Epithelial cell of proximal tubule (primary cell): ENCODE data around the gene HOXA5. TPM values are rescaled to one million over a fixed set of nuclear protein-coding genes. Genes with fewer than 3 reads are reported as not detected.

Experiments
- DNase-seq: peaks from one replicate; pipeline ENCODE4 v3.0.0-alpha.2; 2011; ENCODE audit warnings: low read depth
- H3K4me3 ChIP-seq: 2 replicates; pipeline ENCODE4 v1.5.1; 2011; ENCODE audit warnings: low read depth, mild to moderate bottlenecking, low read length
- total RNA-seq: library from RNA; depleted of rRNA; stranded (reverse); fragments of >200 nt; gene quantifications from 2 replicates; pipeline ENCODE4 v1.2.3, GENCODE V29; 2015
- TF ChIP-seq, protein P1 (sequence below): conservative IDR thresholded peaks from 2 replicates; pipeline ENCODE4 v1.5.1; 2012; ENCODE audit warnings: low read depth, mild to moderate bottlenecking, low read length

The HOXA5 gene
- total RNA-seq, 1 donor from 2014 or later = 47.6 TPM

DNA sequence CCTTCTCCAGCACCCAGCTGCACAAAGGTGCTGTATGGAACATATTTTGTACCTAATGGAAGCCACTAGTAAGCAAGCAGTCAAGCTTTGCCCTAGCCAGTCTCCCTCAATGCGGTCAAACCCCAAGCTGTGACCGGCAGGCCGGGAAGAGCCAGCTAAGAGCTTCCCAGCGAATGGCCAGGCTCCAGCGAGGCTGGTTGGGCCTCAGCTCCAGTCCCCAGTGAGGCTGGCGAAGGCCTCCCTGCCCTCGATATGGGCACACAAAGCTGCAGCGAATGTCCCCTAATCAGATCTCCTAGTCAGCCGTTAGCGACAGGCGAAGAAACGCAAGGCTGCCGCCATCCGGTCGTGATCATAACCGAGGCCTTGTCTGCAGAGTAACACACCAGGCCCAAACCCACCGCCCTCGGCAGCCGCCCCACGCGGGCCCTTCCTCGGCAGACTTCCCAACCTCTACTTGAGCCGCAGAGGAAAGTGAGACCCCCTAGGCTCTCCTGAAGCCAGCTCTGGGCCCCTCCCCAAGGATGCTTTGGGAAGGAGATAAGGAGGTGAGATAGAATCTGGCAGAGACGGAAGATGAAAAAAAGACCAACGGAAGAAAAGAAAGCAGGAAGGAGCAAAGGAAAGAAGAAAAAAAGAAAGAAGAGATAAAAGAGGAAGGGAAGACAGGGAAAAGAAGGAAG lies 24.9 kb upstream of the HOXA5 start:
- peak overlapping the region; percentile 74 for H3K4me3 ChIP-seq
- TF ChIP-seq, protein P1, sequence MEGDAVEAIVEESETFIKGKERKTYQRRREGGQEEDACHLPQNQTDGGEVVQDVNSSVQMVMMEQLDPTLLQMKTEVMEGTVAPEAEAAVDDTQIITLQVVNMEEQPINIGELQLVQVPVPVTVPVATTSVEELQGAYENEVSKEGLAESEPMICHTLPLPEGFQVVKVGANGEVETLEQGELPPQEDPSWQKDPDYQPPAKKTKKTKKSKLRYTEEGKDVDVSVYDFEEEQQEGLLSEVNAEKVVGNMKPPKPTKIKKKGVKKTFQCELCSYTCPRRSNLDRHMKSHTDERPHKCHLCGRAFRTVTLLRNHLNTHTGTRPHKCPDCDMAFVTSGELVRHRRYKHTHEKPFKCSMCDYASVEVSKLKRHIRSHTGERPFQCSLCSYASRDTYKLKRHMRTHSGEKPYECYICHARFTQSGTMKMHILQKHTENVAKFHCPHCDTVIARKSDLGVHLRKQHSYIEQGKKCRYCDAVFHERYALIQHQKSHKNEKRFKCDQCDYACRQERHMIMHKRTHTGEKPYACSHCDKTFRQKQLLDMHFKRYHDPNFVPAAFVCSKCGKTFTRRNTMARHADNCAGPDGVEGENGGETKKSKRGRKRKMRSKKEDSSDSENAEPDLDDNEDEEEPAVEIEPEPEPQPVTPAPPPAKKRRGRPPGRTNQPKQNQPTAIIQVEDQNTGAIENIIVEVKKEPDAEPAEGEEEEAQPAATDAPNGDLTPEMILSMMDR = peak; percentile 37
- no peak for DNase-seq

DNA sequence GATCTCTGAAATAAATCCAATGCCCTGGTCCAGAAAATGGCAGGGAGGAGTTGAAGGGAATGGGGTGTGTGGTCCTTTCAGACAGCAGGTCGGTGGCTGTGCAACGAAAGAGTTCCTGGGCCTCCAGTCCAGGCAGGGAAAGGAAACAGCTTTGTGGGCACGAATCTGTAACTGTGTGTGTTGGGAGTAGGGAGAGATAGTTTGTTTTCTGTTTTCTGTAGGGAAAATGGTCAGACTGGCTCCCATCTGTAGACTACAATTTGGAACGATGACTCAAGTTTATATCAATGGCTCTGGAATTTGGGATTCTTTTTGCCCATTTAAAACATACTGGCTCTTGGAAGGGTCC lies 24.4 kb upstream of the HOXA5 start:
- no peak for DNase-seq
- peak overlapping the region; percentile 74 for H3K4me3 ChIP-seq
- TF ChIP-seq, protein P1 = no peak

DNA sequence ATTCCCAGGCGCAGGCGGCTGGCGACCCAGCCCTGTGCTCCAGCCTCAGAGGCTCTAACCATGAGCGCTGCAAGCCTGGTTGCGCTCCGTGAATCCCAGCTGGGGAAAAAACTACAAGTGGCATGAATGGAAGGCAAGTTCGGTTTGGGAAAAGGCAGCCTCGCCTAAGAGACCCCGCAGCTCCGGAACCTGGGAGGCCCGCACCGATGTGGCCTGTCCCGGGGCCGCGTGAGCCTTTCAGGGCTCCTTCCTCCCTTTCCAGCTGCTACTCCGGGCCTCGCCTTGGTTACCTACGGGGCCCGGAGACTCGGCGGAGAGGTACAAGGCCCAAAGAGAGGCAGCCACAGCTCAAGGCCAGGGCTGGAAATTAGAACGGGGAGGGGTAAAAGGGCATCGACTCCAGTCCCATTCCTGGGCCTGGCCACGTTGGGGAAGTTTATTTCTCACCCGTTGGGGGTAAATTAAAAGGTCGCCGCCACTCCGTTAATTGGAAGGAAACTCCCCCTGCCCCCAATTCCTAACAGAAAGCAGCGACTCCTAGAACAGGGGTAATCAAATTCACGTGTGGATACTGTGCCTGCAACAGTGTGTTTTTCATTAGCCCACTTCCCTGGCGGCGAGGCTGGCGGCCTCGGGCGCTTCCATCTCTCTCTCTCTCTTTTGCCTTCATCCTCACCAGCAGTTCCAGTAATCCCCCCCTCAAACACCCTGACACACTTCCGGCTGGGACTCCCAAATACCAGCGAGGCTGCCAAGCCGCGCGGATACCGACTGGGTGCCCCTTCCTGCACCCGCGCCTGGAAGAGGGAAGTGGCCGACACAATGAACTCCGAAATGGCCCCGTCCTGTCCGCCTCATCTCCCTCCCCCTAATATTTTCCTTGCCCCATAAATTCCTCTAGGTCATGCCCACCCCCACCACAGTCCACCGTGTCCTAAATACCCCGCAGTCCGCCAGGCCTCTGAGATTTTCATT lies 23.3 kb upstream of the HOXA5 start:
- TF ChIP-seq, protein P1 = no peak
- peak overlapping the region; percentile 74 for H3K4me3 ChIP-seq
- DNase-seq = no peak

DNA sequence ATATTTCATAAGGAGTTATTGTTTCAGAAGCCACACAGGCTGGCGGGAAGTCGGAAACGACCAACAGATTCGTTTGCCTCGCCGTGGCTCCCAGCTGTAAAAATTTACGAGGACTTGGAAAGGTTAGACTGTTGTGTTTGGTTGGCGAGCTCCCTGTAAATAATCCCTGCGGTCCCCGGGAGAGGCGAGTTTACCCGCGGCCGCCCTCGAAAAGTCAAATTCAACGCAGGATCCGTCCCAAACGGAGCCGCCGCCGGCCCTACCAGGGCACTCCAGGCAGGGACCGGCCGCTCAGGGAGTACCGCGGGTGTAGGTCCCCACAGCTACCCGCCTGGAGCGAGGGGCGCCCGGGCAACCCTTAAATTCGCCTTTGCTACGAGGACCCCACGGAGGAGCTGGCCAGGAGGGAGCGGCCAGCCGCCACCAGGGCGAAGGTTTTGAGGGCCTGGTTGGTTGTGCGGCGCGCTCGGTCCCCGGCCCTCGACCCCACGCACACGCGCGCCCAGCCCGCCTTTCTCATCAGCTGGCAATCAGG lies 22.6 kb upstream of the HOXA5 start:
- TF ChIP-seq, protein P1 = no peak
- H3K4me3 ChIP-seq = peak overlapping the region; percentile 74

DNA sequence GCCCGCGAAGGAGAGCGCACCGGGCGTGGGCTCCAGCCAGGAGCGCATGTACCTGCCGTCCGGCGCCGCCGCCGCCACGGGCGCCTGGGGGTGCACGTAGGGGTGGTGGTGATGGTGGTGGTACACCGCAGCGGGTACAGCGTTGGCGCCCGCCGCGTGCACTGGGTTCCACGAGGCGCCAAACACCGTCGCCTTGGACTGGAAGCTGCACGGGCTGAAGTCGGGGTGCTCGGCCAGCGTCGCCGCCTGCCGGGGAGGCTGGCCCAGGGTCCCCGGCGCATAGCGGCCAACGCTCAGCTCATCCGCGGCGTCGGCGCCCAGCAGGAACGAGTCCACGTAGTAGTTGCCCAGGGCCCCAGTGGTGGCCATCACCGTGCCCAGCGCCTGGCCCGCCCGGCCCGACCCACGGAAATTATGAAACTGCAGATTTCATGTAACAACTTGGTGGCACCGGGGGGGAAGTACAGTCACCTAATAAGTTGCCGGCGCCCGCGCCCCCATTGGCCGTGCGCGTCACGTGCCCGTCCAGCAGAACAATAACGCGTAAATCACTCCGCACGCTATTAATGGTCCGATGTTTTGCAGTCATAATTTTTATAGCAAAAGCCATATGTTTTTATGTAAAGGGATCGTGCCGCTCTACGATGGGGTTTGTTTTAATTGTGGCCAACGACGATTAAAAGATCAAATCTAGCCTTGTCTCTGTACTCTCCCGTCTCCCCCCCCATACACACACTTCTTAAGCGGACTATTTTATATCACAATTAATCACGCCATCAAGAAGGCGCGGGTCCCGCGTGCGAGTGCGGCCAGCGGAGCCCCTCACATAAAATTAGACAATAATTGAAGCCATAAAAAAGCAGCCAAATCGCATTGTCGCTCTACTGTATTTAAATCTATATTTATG lies 21.9 kb upstream of the HOXA5 start, which contains the start of gene HOXA9:
Gene HOXA9 (minus strand): TSS at position 449 of the 907 bp plus-strand sequence. CDS start 80 bp downstream, at position 369.
- peak within 1 kb of the TSS; percentile 74 for H3K4me3 ChIP-seq
- DNase-seq = no peak

More for the DNA sequence above, 22.6 kb upstream of the HOXA5 start:
- no peak for DNase-seq

More for the DNA sequence above, 21.9 kb upstream of the HOXA5 start, which contains the start of gene HOXA9:
- TF ChIP-seq, protein P1 = peak; percentile 18
